ENCODE results near the gene ALAD.
"Not testable (repeated sequence)": the region's sequence is repeated elsewhere in the genome, so short reads cannot be mapped to it uniquely, and the experiment has no call there.

ALAD gene

GRCh38 chr9:113401027-113401792 lies at the start of gene ALAD:
ALAD (minus strand) TSS chr9:113401284; CDS start chr9:113393559, 7,725 bp downstream.
- peak; percentile 99 for DNase-seq (ENCODE audit: low spot score)

- DNase-seq (ENCODE audit: low spot score), result no peak
Observed at GRCh38 chr9:113449376-113449775, 48.3 kb upstream of the ALAD start.

- DNase-seq (ENCODE audit: low spot score), result peak; percentile 73
Observed at GRCh38 chr9:113446323-113446740, 45.2 kb upstream of the ALAD start.

GRCh38 chr9:113444736-113445135 lies 43.7 kb upstream of the ALAD start:
- DNase-seq (ENCODE audit: low spot score), result no peak

- DNase-seq (ENCODE audit: low spot score), result not testable (repeated sequence)
Observed at GRCh38 chr9:113437716-113438115, 36.6 kb upstream of the ALAD start.

GRCh38 chr9:113436728-113437515 lies 35.8 kb upstream of the ALAD start:
- peak; percentile 50 for DNase-seq (ENCODE audit: low spot score)

GRCh38 chr9:113431191-113431590 lies 30.1 kb upstream of the ALAD start:
- DNase-seq (ENCODE audit: low spot score), result no peak

GRCh38 chr9:113428062-113428615 lies 27.1 kb upstream of the ALAD start:
- no peak for DNase-seq (ENCODE audit: low spot score)

- DNase-seq (ENCODE audit: low spot score), result peak; percentile 39
Observed at GRCh38 chr9:113427629-113428028, 26.5 kb upstream of the ALAD start.

GRCh38 chr9:113426701-113427100 lies 25.6 kb upstream of the ALAD start:
- no peak for DNase-seq (ENCODE audit: low spot score)

- no peak for DNase-seq (ENCODE audit: low spot score)
Observed at GRCh38 chr9:113425072-113425471, 24.0 kb upstream of the ALAD start.

GRCh38 chr9:113421726-113422125 lies 20.6 kb upstream of the ALAD start:
- no peak for DNase-seq (ENCODE audit: low spot score)

GRCh38 chr9:113417370-113417769 lies 16.3 kb upstream of the ALAD start:
- no peak for DNase-seq (ENCODE audit: low spot score)

GRCh38 chr9:113416149-113416721 lies 15.2 kb upstream of the ALAD start:
- DNase-seq (ENCODE audit: low spot score), result no peak

- DNase-seq (ENCODE audit: low spot score), result peak; percentile 97
Observed at GRCh38 chr9:113410207-113410864, 9.3 kb upstream of the ALAD start, which contains the start of the genes C9orf43 and POLE3. C9orf43 (plus strand) TSS chr9:113410747; CDS start chr9:113413494, 2,747 bp downstream. POLE3 (minus strand) TSS chr9:113410675; CDS start chr9:113410293, 382 bp downstream.

- no peak for DNase-seq (ENCODE audit: low spot score)
Observed at GRCh38 chr9:113409883-113410206, 8.8 kb upstream of the ALAD start.

- no peak for DNase-seq (ENCODE audit: low spot score)
Observed at GRCh38 chr9:113409481-113409880, 8.4 kb upstream of the ALAD start.

GRCh38 chr9:113406873-113407511 lies 5.9 kb upstream of the ALAD start:
- DNase-seq (ENCODE audit: low spot score), result peak; percentile 76

- DNase-seq (ENCODE audit: low spot score), result not testable (repeated sequence)
Observed at GRCh38 chr9:113406353-113406752, 5.3 kb upstream of the ALAD start.

GRCh38 chr9:113403646-113404045 lies 2.6 kb upstream of the ALAD start:
- DNase-seq (ENCODE audit: low spot score), result no peak

GRCh38 chr9:113399646-113400200 lies 1.4 kb downstream of the ALAD start:
- DNase-seq (ENCODE audit: low spot score), result no peak

Measured in AG20443 (cell line).